Endothelial cell of umbilical vein (primary cell): Measurements from ENCODE around the gene JARID2. TPM values are rescaled to one million over a fixed set of nuclear protein-coding genes. Genes with fewer than 3 reads are reported as not detected.

ENCODE experiments used
- Bru-seq: library from RNA; stranded (reverse); fragments of 400-500 nt; gene quantifications from one replicate; lab custom pipeline; 2021; lab: Mats Ljungman, UMichigan
- BruChase-seq, 2 experiments: library from RNA; stranded (reverse); fragments of 400-500 nt; gene quantifications; one replicate each; lab custom pipeline; 2021; lab: Mats Ljungman, UMichigan
- BruUV-seq: library from RNA; stranded (reverse); fragments of 400-500 nt; replicated peaks from 2 replicates; lab custom pipeline; 2021; lab: Mats Ljungman, UMichigan
- CTCF ChIA-PET: fragments of 300-600, 350-600 bp; sonication (Branson Sonifier 250); formaldehyde crosslinking; loops from one replicate; lab custom pipeline; 2021; ENCODE audit warnings: antibody characterized with exemption, inconsistent platforms; lab: Charles Lee
- POLR2A ChIA-PET: fragments of 300-600, 350-600 bp; sonication (Branson Sonifier 250); formaldehyde crosslinking; loops from one replicate; lab custom pipeline; 2021; ENCODE audit warnings: antibody characterized with exemption, inconsistent platforms; lab: Charles Lee
- DNase-seq: peaks from one replicate; pipeline ENCODE4 v3.0.0-alpha.2; 2011; ENCODE audit warnings: low read depth, low spot score
- FAIRE-seq: peaks from 2 replicates; lab custom pipeline; 2011; peaks lifted over from hg19 to GRCh38; lab: Jason Lieb, UNC
- H2AFZ ChIP-seq: 2 replicates; pipeline ENCODE4 v1.6.0; 2012; ENCODE audit warnings: low read depth, low read length, control low read depth, inconsistent platforms
- H3K27ac ChIP-seq: 2 replicates; pipeline ENCODE4 v1.5.1; 2011; ENCODE audit warnings: low read depth, mild to moderate bottlenecking, control low read depth, low read length, moderate library complexity; ENCODE audit not compliant: insufficient read depth
- H3K27me3 ChIP-seq, 2 experiments: 2 replicates each; pipeline versions ENCODE4 v1.6.0 to v1.6.1; 2011; ENCODE audit warnings: low read length in 2 of 2, mixed read lengths in 1 of 2; ENCODE audit not compliant: control insufficient read depth in 2 of 2, insufficient read depth in 2 of 2
- H3K36me3 ChIP-seq, 2 experiments: 2 replicates in 1 of 2; 3 replicates in 1 of 2; pipeline ENCODE4 v1.5.1; 2011; ENCODE audit warnings: low read length in 2 of 2, mild to moderate bottlenecking in 1 of 2, moderate library complexity in 1 of 2; ENCODE audit not compliant: control insufficient read depth in 2 of 2, insufficient read depth in 2 of 2; ENCODE audit errors: extremely low read depth in 1 of 2
- H3K4me1 ChIP-seq: 3 replicates; pipeline ENCODE4 v1.5.1; 2011; ENCODE audit warnings: mild to moderate bottlenecking, low read length; ENCODE audit not compliant: control insufficient read depth, insufficient read depth; ENCODE audit errors: extremely low read depth
- H3K4me2 ChIP-seq: 2 replicates; pipeline ENCODE4 v1.6.1; 2011; ENCODE audit warnings: low read length, control low read depth, mixed read lengths; ENCODE audit not compliant: insufficient read depth
- H3K4me3 ChIP-seq, 3 experiments: fragments of 200-600 bp in 1 of 3; sonication (generic), shearing (Covaris generic) in 1 of 3; replicated peaks in 1 of 3; 2 replicates each; pipeline ENCODE4 v1.5.1; 2011 to 2016; ENCODE audit warnings: control low read depth in 3 of 3, low read length in 3 of 3, mild to moderate bottlenecking in 2 of 3, inconsistent platforms in 1 of 3, low read depth in 1 of 3, moderate library complexity in 1 of 3; ENCODE audit not compliant: insufficient read depth in 1 of 3
- H3K79me2 ChIP-seq: 2 replicates; pipeline ENCODE4 v1.6.0; 2012; ENCODE audit warnings: low read length, inconsistent platforms; ENCODE audit not compliant: control insufficient read depth, insufficient read depth
- H3K9ac ChIP-seq: replicated peaks from 2 replicates; pipeline ENCODE3; 2011; ENCODE audit warnings: low read length, control low read depth; ENCODE audit not compliant: insufficient read depth; ENCODE audit errors: extremely low read depth
- H3K9me1 ChIP-seq: replicated peaks from 3 replicates; pipeline ENCODE4 v1.6.0; 2011; ENCODE audit warnings: mild to moderate bottlenecking, low read length; ENCODE audit not compliant: control insufficient read depth, insufficient read depth; ENCODE audit errors: extremely low read depth
- H3K9me3 ChIP-seq: replicated peaks from 2 replicates; pipeline ENCODE4 v1.5.1; 2012; ENCODE audit warnings: low read length, inconsistent platforms; ENCODE audit not compliant: control insufficient read depth, insufficient read depth
- H4K20me1 ChIP-seq: replicated peaks from 2 replicates; pipeline ENCODE3; 2011; ENCODE audit warnings: mild to moderate bottlenecking, low read length; ENCODE audit not compliant: control insufficient read depth, insufficient read depth; ENCODE audit errors: extremely low read depth
- CTCF ChIP-seq, 2 donors: IDR thresholded peaks; 1 replicate in 1 of 2; 2 replicates in 1 of 2; pipeline ENCODE4 v1.5.1; 2011; ENCODE audit warnings: low read length in 2 of 2, mild to moderate bottlenecking in 2 of 2, moderate library complexity in 2 of 2, control low read depth in 1 of 2, inconsistent platforms in 1 of 2, low read depth in 1 of 2; ENCODE audit not compliant: insufficient read depth in 1 of 2; ENCODE audit errors: extremely low read depth in 1 of 2
- EZH2 ChIP-seq: IDR thresholded peaks from 2 replicates; pipeline ENCODE4 v1.6.1; 2012; ENCODE audit warnings: borderline replicate concordance, low read depth, mild to moderate bottlenecking, moderate library complexity, low read length, inconsistent platforms; ENCODE audit not compliant: severe bottlenecking
- FOS ChIP-seq: IDR thresholded peaks from 2 replicates; pipeline ENCODE4 v1.6.1; 2011; ENCODE audit warnings: mild to moderate bottlenecking, low read length, moderate library complexity, borderline replicate concordance; ENCODE audit not compliant: insufficient read depth
- GATA2 ChIP-seq: IDR thresholded peaks from 2 replicates; pipeline ENCODE4 v1.7.0; 2011; ENCODE audit warnings: low read depth, mild to moderate bottlenecking, moderate library complexity, mixed read lengths, low read length; ENCODE audit not compliant: insufficient read length, insufficient read depth
- JUN ChIP-seq: IDR thresholded peaks from 2 replicates; pipeline ENCODE4 v1.6.1; 2011; ENCODE audit warnings: borderline replicate concordance, low read depth; ENCODE audit not compliant: insufficient read length, insufficient read depth
- MAX ChIP-seq: IDR thresholded peaks from 2 replicates; pipeline ENCODE4 v1.6.1; 2011; ENCODE audit not compliant: insufficient read depth, insufficient read length
- MYC ChIP-seq: IDR thresholded peaks from one replicate; pipeline ENCODE4 v1.6.1; 2011; ENCODE audit warnings: mild to moderate bottlenecking, low read depth, low read length
- POLR2A ChIP-seq: IDR thresholded peaks from 2 replicates; pipeline ENCODE4 v1.6.1; 2012; ENCODE audit warnings: low read depth, mild to moderate bottlenecking, control low read depth, low read length
- POLR2AphosphoS5 ChIP-seq: IDR thresholded peaks from 2 replicates; pipeline ENCODE4 v1.6.1; 2012; ENCODE audit warnings: low read depth, mild to moderate bottlenecking, control low read depth, low read length, moderate library complexity; ENCODE audit not compliant: insufficient read depth
- dilution Hi-C: fragments of 300-500 bp; cut with MboI; formaldehyde crosslinking; loops from one replicate; pipeline ENCODE4 v1.15.0; 2019; ENCODE audit warnings: low sequenced_read_pairs; ENCODE audit not compliant: extremely low pct_ligation_motif_present
- intact Hi-C: fragments of 100-400 bp; cut with micrococcal nuclease; formaldehyde crosslinking; loops from one replicate; pipeline ENCODE4 v1.10.0; 2022
- long read RNA-seq: library from polyadenylated mRNA; stranded (forward); transcript quantifications from one replicate; pipeline ENCODE4 v2.0.0, GENCODE V29; 2021
- polyA minus RNA-seq, 3 experiments: library from RNA; depleted of rRNA, polyadenylated mRNA; stranded (reverse); fragments of >200 nt; gene quantifications; 1 replicate in 1 of 3; 2 replicates in 2 of 3; pipeline ENCODE4 v1.2.3, GENCODE V29; 2011
- polyA plus RNA-seq, 4 experiments: library from polyadenylated mRNA; depleted of rRNA in 3 of 4; stranded (reverse) in 3 of 4; unstranded in 1 of 4; fragments of >200 nt; gene quantifications; 2 replicates each; pipeline versions ENCODE4 v1.2.1 to v1.2.3, GENCODE V29; 2011 to 2012; ENCODE audit warnings: missing spikeins in 1 of 4
- total RNA-seq: library from RNA; stranded (reverse); gene quantifications from 2 replicates; pipeline ENCODE4 v1.2.3, GENCODE V29; 2021

Gene JARID2
- total RNA-seq (8.8 and 10.6 TPM in 2 replicates), polyA plus RNA-seq (2.6 and 2.9 TPM in 2 replicates), polyA minus RNA-seq (7.0 and 7.5 TPM in 2 replicates), Bru-seq, nascent RNA (percentile 75 among the genes with signal in this experiment), BruChase-seq, experiment 1, labeled RNA remaining after a 6-hour chase (percentile 58 among the genes with signal in this experiment), BruChase-seq, experiment 2, labeled RNA remaining after a 2-hour chase (percentile 56 among the genes with signal in this experiment)
- polyA plus RNA-seq (2011; cell fraction: cytosol; rRNA removed) = 3.2 and 3.7 TPM in 2 replicates
- polyA plus RNA-seq (2011; cell fraction: nucleus; rRNA removed) = 12.8 and 13.0 TPM in 2 replicates
- 3.5 and 4.7 TPM in 2 replicates for polyA plus RNA-seq (2012)
- 4.8 TPM for polyA minus RNA-seq (2011; cell fraction: cytosol; rRNA and poly(A)+ RNA removed)
- 11.3 and 11.4 TPM in 2 replicates for polyA minus RNA-seq (2011; cell fraction: nucleus; rRNA and poly(A)+ RNA removed)
- long read RNA-seq, full-length matches to known transcripts = 1 of 12 reads
- long read RNA-seq, partial matches to known transcripts = 3 of 12 reads
- long read RNA-seq, other reads (novel, unspliced or antisense) = 8 of 12 reads

GRCh38 chr6:15245361-15246216 lies at the start of gene JARID2:
JARID2 (plus strand) TSS chr6:15246069; CDS start chr6:15246540, 471 bp downstream.
- H3K9me3 ChIP-seq = no peaks in the 10 kb centered on the region
- dilution Hi-C loops (no loop called here), intact Hi-C loops (loop anchor here (1.0 to 5.0 kb wide), 13 partner anchors 21 to 1533 kb away; partner anchors contain the start of genes GMPR and RANBP9)
- no peaks in the 10 kb centered on the region for H3K27me3 ChIP-seq
- peaks cover 5% of the 10 kb centered on the region for H3K79me2 ChIP-seq
- no peaks in the 10 kb centered on the region for H4K20me1 ChIP-seq
- H2AFZ ChIP-seq = peak within 1 kb of the TSS; percentile 88
- H3K9ac ChIP-seq = peak within 1 kb of the TSS; percentile 71
- no peaks in the 10 kb centered on the region for H3K9me1 ChIP-seq
- CTCF ChIA-PET = interaction anchor here (0.5 to 1.0 kb wide), 3 partner anchors 20 to 1034 kb away, joined by 3 to 5 read pairs (median 3); no protein-coding TSS in a partner anchor
- POLR2A ChIA-PET = interaction anchor here (0.5 kb wide), 1 partner anchor 50 kb away, joined by 3 read pairs; no protein-coding TSS in a partner anchor
- no TSS peak for BruUV-seq
- peak within 1 kb of the TSS; percentile 99 for H3K4me2 ChIP-seq
- TF ChIP-seq FOS = no peak
- TF ChIP-seq JUN = no peak
- TF ChIP-seq CTCF (IDR thresholded peaks at IDR 0.05; ENCODE audit: extremely low read depth in 1 of 2, insufficient read depth in 1 of 2, low read depth in 1 of 2, low read length in 2 of 2) = no peak
- peak; percentile 18 for TF ChIP-seq POLR2AphosphoS5
- TF ChIP-seq MAX = peak; percentile 35
- no peak for TF ChIP-seq GATA2
- TF ChIP-seq MYC = no peak
- peak; percentile 34 for TF ChIP-seq POLR2A
- no peak for TF ChIP-seq EZH2
- peak within 1 kb of the TSS; percentile 70 for H3K27ac ChIP-seq
- peak within 1 kb of the TSS; percentile 63 to 96 (median 94) for H3K4me3 ChIP-seq
- peaks cover 30% of the 10 kb centered on the region for H3K4me1 ChIP-seq
- H3K36me3 ChIP-seq = no peaks in the 10 kb centered on the region
- peak; percentile 97 for DNase-seq
- FAIRE-seq = peak; percentile 80
